ENCODE results near the gene SMCO3. TPM values are rescaled to one million over a fixed set of nuclear protein-coding genes. Genes with fewer than 3 reads are reported as not detected.
A peak's percentile ranks its signal among the peaks of the same experiment; 100 is the strongest.

The SMCO3 gene
- total and polyA plus RNA-seq, 2 of the 13 experiments (the other 11 are each of a cell fraction or from before 2014, with no cell fraction given) = 0.29 to 0.42 TPM

DNA sequence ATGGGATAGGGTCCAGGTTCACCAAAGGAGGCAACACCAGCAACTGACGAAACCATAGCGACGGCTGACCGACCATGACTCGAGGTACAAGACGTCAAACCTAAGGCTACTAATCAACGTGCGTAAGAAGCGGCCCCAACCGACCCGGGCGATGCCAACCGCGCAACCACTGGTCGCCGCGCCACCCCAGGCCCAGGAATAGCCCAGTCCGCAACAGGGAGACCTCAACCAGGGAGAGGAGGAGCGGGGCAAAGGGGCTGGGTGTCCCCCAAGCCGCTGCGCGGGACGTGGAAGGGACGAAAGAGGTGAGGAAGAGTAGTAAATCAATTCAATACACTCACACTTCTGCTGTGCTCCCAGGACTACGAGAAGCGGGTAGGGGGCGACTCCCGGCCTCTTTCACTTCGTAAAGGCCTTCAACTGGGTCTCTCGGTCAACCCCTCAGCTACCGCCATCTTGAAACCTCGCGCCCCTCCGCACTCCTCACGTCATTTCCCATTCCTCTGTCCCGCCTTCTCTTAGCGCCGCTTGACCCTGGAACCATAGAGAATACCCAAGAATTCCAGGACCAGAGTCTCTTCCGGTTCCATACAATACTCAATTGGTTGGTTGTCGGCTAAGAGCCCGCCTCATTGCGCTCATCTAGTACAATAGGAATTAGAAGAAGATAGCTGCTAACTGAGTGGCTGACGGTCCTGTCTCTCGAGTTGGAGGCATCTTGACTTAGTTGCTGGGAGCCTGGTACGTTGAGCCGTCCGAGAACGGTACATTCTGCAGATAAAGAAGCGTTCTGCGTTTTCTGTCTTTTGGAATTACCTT lies 10.8 kb downstream of the SMCO3 start, which contains the start of the genes C12orf60 and WBP11 (continued):
- TF ChIP-seq, protein P1, sequence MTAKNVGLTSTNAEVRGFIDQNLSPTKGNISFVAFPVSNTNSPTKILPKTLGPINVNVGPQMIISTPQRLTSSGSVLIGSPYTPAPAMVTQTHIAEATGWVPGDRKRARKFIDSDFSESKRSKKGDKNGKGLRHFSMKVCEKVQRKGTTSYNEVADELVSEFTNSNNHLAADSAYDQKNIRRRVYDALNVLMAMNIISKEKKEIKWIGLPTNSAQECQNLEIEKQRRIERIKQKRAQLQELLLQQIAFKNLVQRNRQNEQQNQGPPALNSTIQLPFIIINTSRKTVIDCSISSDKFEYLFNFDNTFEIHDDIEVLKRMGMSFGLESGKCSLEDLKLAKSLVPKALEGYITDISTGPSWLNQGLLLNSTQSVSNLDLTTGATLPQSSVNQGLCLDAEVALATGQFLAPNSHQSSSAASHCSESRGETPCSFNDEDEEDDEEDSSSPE (CRISPR knock-in tag; IDR thresholded peaks at IDR 0.05) = peak; percentile 95
- TF ChIP-seq, protein P2, sequence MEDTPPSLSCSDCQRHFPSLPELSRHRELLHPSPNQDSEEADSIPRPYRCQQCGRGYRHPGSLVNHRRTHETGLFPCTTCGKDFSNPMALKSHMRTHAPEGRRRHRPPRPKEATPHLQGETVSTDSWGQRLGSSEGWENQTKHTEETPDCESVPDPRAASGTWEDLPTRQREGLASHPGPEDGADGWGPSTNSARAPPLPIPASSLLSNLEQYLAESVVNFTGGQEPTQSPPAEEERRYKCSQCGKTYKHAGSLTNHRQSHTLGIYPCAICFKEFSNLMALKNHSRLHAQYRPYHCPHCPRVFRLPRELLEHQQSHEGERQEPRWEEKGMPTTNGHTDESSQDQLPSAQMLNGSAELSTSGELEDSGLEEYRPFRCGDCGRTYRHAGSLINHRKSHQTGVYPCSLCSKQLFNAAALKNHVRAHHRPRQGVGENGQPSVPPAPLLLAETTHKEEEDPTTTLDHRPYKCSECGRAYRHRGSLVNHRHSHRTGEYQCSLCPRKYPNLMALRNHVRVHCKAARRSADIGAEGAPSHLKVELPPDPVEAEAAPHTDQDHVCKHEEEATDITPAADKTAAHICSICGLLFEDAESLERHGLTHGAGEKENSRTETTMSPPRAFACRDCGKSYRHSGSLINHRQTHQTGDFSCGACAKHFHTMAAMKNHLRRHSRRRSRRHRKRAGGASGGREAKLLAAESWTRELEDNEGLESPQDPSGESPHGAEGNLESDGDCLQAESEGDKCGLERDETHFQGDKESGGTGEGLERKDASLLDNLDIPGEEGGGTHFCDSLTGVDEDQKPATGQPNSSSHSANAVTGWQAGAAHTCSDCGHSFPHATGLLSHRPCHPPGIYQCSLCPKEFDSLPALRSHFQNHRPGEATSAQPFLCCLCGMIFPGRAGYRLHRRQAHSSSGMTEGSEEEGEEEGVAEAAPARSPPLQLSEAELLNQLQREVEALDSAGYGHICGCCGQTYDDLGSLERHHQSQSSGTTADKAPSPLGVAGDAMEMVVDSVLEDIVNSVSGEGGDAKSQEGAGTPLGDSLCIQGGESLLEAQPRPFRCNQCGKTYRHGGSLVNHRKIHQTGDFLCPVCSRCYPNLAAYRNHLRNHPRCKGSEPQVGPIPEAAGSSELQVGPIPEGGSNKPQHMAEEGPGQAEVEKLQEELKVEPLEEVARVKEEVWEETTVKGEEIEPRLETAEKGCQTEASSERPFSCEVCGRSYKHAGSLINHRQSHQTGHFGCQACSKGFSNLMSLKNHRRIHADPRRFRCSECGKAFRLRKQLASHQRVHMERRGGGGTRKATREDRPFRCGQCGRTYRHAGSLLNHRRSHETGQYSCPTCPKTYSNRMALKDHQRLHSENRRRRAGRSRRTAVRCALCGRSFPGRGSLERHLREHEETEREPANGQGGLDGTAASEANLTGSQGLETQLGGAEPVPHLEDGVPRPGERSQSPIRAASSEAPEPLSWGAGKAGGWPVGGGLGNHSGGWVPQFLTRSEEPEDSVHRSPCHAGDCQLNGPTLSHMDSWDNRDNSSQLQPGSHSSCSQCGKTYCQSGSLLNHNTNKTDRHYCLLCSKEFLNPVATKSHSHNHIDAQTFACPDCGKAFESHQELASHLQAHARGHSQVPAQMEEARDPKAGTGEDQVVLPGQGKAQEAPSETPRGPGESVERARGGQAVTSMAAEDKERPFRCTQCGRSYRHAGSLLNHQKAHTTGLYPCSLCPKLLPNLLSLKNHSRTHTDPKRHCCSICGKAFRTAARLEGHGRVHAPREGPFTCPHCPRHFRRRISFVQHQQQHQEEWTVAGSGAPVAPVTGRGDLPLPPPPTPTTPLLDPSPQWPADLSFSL (CRISPR knock-in tag; IDR thresholded peaks at IDR 0.05) = no peak
- TF ChIP-seq ZFP82 (CRISPR knock-in tag; IDR thresholded peaks at IDR 0.05; ENCODE audit: borderline replicate concordance) = no peak
- no peak for TF ChIP-seq ZNF513 (CRISPR knock-in tag; conservative IDR thresholded peaks at IDR 0.05)
- no peak for TF ChIP-seq PTBP1 (IDR thresholded peaks at IDR 0.05; ENCODE audit: low read depth, low read length, poor library complexity, severe bottlenecking)
- peak; percentile 89; the same call in 1 of the 2 replicates for TF ChIP-seq YEATS2 (CRISPR knock-in tag; IDR thresholded peaks at IDR 0.05; ENCODE audit: borderline replicate concordance)
- peak; percentile 93 for TF ChIP-seq POLR2G (IDR thresholded peaks at IDR 0.05; ENCODE audit: low read depth, low read length)
- TF ChIP-seq ZSCAN25 (CRISPR knock-in tag; IDR thresholded peaks at IDR 0.05) = no peak
- TF ChIP-seq PAWR (CRISPR knock-in tag; IDR thresholded peaks at IDR 0.05; ENCODE audit: borderline replicate concordance) = no peak
- peak; percentile 83 for TF ChIP-seq PHF20 (CRISPR knock-in tag; IDR thresholded peaks at IDR 0.05)
- TF ChIP-seq ZNF644 (CRISPR knock-in tag; IDR thresholded peaks at IDR 0.05; ENCODE audit: low read depth) = no peak
- no peak for TF ChIP-seq NR2F2 (IDR thresholded peaks at IDR 0.05; ENCODE audit: borderline replicate concordance, low read depth)
- no peak for TF ChIP-seq ATRX (CRISPR knock-in tag; IDR thresholded peaks at IDR 0.05; ENCODE audit: borderline replicate concordance)
- TF ChIP-seq HIVEP1 (CRISPR knock-in tag; IDR thresholded peaks at IDR 0.05) = no peak; the same call in 1 of the 2 replicates
- 0 out of 2 replicates have a peak, but pooled peaks have one; percentile 38 for TF ChIP-seq ZNF143 (CRISPR knock-in tag; IDR thresholded peaks at IDR 0.05)
- TF ChIP-seq ZNF562 (CRISPR knock-in tag; IDR thresholded peaks at IDR 0.05; ENCODE audit: borderline replicate concordance) = no peak
- TF ChIP-seq, protein P3, sequence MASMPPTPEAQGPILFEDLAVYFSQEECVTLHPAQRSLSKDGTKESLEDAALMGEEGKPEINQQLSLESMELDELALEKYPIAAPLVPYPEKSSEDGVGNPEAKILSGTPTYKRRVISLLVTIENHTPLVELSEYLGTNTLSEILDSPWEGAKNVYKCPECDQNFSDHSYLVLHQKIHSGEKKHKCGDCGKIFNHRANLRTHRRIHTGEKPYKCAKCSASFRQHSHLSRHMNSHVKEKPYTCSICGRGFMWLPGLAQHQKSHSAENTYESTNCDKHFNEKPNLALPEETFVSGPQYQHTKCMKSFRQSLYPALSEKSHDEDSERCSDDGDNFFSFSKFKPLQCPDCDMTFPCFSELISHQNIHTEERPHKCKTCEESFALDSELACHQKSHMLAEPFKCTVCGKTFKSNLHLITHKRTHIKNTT (CRISPR knock-in tag; IDR thresholded peaks at IDR 0.05) = no peak
